Measurements from ENCODE around the gene YES1.

YES1 gene

GRCh38 chr18:681985-682384 is 130.1 kb downstream of the YES1 start:
- DNase-seq = no peak

GRCh38 chr18:680392-680791 is 131.7 kb downstream of the YES1 start:
- no peak for DNase-seq

- no peak for DNase-seq
Measured at GRCh38 chr18:679516-679915, 132.5 kb downstream of the YES1 start.

GRCh38 chr18:678482-679182 is 133.4 kb downstream of the YES1 start:
- DNase-seq = no peak

GRCh38 chr18:677951-678381 is 134.1 kb downstream of the YES1 start:
- DNase-seq = no peak

- no peak for DNase-seq
Measured at GRCh38 chr18:677145-677544, 134.9 kb downstream of the YES1 start.

GRCh38 chr18:676736-677135 is 135.3 kb downstream of the YES1 start:
- DNase-seq = no peak

- no peak for DNase-seq
Measured at GRCh38 chr18:676069-676468, 136.0 kb downstream of the YES1 start.

- no peak for DNase-seq
Measured at GRCh38 chr18:675307-675706, 136.7 kb downstream of the YES1 start.

- no peak for DNase-seq
Measured at GRCh38 chr18:673769-674168, 138.3 kb downstream of the YES1 start.

- no peak for DNase-seq
Measured at GRCh38 chr18:673317-673716, 138.7 kb downstream of the YES1 start.

Measured in activated naive CD4-positive, alpha-beta T cell (primary cell).